HepG2 (cell line): ENCODE data around the gene NAV2. TPM values are rescaled to one million over a fixed set of nuclear protein-coding genes. Genes with fewer than 3 reads are reported as not detected.

ENCODE experiments used
- HOMEZ ChIP-seq: IDR thresholded peaks from 2 replicates; pipeline ENCODE4 v1.6.1; 2016; ENCODE audit warnings: low read depth
- NFAT5 ChIP-seq: sonication (generic); formaldehyde crosslinking; IDR thresholded peaks from 2 replicates; pipeline ENCODE4 v1.4.0; 2020; ENCODE audit warnings: missing genetic modification reagents
- PHF8 ChIP-seq: sonication (generic); formaldehyde crosslinking; IDR thresholded peaks from 2 replicates; pipeline ENCODE4 v1.5.0; 2020; ENCODE audit warnings: missing genetic modification reagents
- REPIN1 ChIP-seq: sonication (generic); formaldehyde crosslinking; IDR thresholded peaks from 2 replicates; pipeline ENCODE4 v1.8.0; 2022; ENCODE audit warnings: missing genetic modification reagents, low read depth, mild to moderate bottlenecking, borderline replicate concordance
- TCF7L2 ChIP-seq: IDR thresholded peaks from 2 replicates; pipeline ENCODE4 v1.6.1; 2011; ENCODE audit warnings: mild to moderate bottlenecking, low read depth, low read length, moderate library complexity
- TEAD3 ChIP-seq: optimal IDR thresholded peaks from 2 replicates; pipeline ENCODE3; 2016; ENCODE audit warnings: borderline replicate concordance
- TRIM22 ChIP-seq: fragments of 450-650 bp; IDR thresholded peaks from 2 replicates; pipeline ENCODE4 v1.6.1; 2017
- WIZ ChIP-seq: sonication (generic); formaldehyde crosslinking; IDR thresholded peaks from 2 replicates; pipeline ENCODE4 v1.5.1; 2020; ENCODE audit warnings: mild to moderate bottlenecking, missing genetic modification reagents
- polyA plus RNA-seq, 8 experiments: library from polyadenylated mRNA; depleted of rRNA in 3 of 8; stranded (reverse) in 7 of 8; unstranded in 1 of 8; fragments of >200 nt; fragmentation: Illumina TruSeq in 4 of 8; extraction: Trizol in 4 of 8; gene quantifications; 2 replicates each; pipeline versions ENCODE4 v1.2.1 to v1.2.3, GENCODE V29; 2011 to 2016; ENCODE audit warnings: low read depth in 4 of 8, missing spikeins in 1 of 8, mixed read lengths in 1 of 8; ENCODE audit not compliant: insufficient read depth in 1 of 8
- total RNA-seq, 5 experiments: library from RNA; depleted of rRNA; stranded (reverse); fragments of >200 nt; fragmentation: Illumina TruSeq; extraction: Trizol; gene quantifications; 2 replicates each; pipeline ENCODE4 v1.2.3, GENCODE V29; 2016; ENCODE audit warnings: low read depth in 1 of 5
- TF ChIP-seq, protein P1 (sequence below): IDR thresholded peaks from 2 replicates; pipeline ENCODE4 v1.6.1; 2016; ENCODE audit warnings: low read depth, missing genetic modification reagents, missing compliant biosample characterization
- TF ChIP-seq, protein P2 (sequence below): sonication (generic); formaldehyde crosslinking; IDR thresholded peaks from 2 replicates; pipeline ENCODE4 v1.5.0; 2020; ENCODE audit warnings: mild to moderate bottlenecking, missing genetic modification reagents

The NAV2 gene
- total and polyA plus RNA-seq, 2 of the 13 experiments (the other 11 are each of a cell fraction or from before 2014, with no cell fraction given) = 9.3 to 34.6 TPM

DNA sequence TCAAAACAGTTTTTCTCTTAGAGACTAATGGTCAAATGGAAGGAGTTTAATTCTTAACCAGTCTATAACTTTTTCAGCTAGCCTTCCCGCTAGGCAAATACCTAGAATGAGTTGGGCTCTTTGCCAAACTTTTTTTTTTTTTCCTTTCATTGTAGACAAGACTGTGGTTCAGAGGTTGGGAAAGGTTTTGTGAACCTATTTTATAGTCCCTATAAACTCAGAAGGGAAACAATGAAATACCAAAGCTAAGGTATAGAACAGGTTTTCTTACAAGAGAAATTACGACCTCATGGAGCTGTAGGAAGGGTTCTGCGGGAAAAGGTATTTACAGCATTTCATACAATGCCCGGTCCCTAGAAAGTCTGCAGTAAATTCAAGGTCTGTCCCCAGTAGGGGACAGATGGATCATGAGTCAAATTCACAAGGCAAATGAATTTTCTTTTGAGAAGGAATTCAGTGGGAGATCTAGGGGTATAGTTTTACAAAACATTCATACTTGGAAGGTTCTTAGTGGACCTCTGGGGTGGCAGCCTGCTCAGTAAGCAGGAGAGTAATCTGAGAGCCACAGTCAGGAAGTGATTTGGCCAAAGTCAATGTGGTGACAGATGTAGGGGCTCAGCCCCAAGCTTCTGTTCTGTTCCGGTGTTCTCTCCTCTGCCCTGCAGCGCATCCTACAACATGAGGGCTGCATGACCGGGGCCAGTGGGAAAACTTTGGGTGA lies 300.9 kb downstream of the NAV2 start (continued):
- TF ChIP-seq, protein P1, sequence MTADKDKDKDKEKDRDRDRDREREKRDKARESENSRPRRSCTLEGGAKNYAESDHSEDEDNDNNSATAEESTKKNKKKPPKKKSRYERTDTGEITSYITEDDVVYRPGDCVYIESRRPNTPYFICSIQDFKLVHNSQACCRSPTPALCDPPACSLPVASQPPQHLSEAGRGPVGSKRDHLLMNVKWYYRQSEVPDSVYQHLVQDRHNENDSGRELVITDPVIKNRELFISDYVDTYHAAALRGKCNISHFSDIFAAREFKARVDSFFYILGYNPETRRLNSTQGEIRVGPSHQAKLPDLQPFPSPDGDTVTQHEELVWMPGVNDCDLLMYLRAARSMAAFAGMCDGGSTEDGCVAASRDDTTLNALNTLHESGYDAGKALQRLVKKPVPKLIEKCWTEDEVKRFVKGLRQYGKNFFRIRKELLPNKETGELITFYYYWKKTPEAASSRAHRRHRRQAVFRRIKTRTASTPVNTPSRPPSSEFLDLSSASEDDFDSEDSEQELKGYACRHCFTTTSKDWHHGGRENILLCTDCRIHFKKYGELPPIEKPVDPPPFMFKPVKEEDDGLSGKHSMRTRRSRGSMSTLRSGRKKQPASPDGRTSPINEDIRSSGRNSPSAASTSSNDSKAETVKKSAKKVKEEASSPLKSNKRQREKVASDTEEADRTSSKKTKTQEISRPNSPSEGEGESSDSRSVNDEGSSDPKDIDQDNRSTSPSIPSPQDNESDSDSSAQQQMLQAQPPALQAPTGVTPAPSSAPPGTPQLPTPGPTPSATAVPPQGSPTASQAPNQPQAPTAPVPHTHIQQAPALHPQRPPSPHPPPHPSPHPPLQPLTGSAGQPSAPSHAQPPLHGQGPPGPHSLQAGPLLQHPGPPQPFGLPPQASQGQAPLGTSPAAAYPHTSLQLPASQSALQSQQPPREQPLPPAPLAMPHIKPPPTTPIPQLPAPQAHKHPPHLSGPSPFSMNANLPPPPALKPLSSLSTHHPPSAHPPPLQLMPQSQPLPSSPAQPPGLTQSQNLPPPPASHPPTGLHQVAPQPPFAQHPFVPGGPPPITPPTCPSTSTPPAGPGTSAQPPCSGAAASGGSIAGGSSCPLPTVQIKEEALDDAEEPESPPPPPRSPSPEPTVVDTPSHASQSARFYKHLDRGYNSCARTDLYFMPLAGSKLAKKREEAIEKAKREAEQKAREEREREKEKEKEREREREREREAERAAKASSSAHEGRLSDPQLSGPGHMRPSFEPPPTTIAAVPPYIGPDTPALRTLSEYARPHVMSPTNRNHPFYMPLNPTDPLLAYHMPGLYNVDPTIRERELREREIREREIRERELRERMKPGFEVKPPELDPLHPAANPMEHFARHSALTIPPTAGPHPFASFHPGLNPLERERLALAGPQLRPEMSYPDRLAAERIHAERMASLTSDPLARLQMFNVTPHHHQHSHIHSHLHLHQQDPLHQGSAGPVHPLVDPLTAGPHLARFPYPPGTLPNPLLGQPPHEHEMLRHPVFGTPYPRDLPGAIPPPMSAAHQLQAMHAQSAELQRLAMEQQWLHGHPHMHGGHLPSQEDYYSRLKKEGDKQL = no peak
- no peak for TF ChIP-seq PHF8 (CRISPR knock-in tag)
- TF ChIP-seq TEAD3 = peak; percentile 13
- TF ChIP-seq, protein P2, sequence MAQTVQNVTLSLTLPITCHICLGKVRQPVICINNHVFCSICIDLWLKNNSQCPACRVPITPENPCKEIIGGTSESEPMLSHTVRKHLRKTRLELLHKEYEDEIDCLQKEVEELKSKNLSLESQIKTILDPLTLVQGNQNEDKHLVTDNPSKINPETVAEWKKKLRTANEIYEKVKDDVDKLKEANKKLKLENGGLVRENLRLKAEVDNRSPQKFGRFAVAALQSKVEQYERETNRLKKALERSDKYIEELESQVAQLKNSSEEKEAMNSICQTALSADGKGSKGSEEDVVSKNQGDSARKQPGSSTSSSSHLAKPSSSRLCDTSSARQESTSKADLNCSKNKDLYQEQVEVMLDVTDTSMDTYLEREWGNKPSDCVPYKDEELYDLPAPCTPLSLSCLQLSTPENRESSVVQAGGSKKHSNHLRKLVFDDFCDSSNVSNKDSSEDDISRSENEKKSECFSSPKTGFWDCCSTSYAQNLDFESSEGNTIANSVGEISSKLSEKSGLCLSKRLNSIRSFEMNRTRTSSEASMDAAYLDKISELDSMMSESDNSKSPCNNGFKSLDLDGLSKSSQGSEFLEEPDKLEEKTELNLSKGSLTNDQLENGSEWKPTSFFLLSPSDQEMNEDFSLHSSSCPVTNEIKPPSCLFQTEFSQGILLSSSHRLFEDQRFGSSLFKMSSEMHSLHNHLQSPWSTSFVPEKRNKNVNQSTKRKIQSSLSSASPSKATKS = no peak
- TF ChIP-seq TCF7L2 = no peak
- TF ChIP-seq NFAT5 (CRISPR knock-in tag) = no peak
- no peak for TF ChIP-seq WIZ (CRISPR knock-in tag)
- no peak for TF ChIP-seq TRIM22
- TF ChIP-seq HOMEZ (CRISPR knock-in tag) = no peak
- no peak for TF ChIP-seq REPIN1 (CRISPR knock-in tag)
